Fibroblast of upper back skin (primary cell): ENCODE measurements around the gene LRBA.
A peak's percentile ranks its signal among the peaks of the same experiment; 100 is the strongest.

Source experiments
- DNase-seq: peaks from one replicate; pipeline ENCODE4 v3.0.0-alpha.2; 2013

Gene LRBA

DNA sequence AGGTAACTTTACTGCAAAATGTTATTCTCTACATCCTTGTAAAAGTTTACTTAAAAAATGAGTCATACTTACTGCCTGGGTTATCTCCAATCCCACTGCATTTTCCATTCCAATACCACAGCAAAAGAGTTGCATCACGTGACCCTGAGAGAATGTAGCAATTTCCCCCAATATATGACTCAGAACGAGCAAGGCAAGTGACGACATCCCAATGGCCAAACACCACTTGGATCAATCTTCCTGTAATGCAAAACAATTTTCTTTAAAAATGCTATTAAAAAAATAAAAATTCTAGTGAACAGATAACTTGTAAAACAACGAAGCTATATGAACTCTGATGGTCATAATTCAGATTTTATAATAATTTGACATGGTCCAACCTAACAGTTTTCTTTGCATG is 712.5 kb downstream of the LRBA start:
- DNase-seq, result peak; percentile 96

- no peak for DNase-seq
Measured at GRCh38 chr4:150299816-150300215, 715.3 kb downstream of the LRBA start.

GRCh38 chr4:150297861-150298474 is 717.1 kb downstream of the LRBA start:
- peak; percentile 62 for DNase-seq

DNA sequence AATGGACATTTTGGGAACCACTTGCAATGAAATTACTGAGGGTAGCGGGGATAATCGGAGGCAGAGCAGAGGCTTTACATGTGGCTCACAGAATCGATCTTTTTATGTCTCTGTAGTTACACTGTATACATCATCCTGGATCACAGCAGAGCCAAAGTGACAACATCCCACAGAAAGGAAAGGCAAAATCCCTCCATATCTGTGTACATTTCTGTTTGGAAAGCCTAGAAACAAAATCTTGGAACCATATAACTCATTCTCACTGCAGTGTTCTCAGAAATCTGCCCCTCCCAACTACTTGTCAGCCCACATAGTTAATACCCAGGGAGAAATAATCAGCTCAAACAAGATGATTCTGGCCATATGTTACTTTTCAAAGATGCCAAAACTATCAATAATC is 725.2 kb downstream of the LRBA start:
- DNase-seq, result no peak

- peak; percentile 29 for DNase-seq
Measured at GRCh38 chr4:150289198-150289597, 725.9 kb downstream of the LRBA start.

GRCh38 chr4:150286656-150287055 is 728.4 kb downstream of the LRBA start:
- DNase-seq, result peak; percentile 29

DNA sequence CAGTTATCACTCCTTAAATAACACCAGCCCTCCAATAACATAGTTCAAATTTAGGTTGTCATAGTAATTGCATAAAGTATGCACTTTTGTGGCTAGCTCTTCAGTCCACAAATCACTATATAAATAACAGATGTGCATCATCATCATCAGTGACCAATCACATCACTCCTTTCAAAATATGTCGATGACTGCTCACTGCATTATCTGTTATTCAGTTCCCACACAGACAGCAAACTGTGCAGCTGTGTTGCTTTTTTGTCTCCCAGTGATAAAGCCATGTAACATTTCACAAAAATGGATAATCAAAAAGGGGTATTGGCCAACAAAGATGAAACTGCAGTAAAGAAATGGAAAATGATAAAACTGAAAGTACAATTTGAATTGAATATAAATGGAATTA is 731.4 kb downstream of the LRBA start:
- DNase-seq, result peak; percentile 98

DNA sequence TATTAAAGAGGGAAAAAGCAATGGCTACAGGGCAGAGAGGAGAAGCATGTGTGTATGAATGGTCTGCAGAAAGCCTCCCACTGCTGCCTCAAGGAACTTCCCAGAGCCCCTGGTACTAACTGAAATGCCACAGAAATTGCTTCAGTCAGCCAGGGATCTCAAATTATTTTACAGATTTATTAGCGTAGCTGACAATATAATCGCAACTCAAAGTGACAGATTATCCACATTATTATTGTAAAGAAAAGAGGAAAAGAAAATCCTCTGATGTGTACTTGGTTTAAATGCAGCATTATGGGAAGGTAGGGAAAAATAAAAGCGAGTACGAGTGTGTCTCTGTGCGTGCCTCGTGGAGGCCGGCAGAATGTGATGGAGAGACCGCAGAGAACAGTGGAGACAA is 734.1 kb downstream of the LRBA start:
- no peak for DNase-seq

DNA sequence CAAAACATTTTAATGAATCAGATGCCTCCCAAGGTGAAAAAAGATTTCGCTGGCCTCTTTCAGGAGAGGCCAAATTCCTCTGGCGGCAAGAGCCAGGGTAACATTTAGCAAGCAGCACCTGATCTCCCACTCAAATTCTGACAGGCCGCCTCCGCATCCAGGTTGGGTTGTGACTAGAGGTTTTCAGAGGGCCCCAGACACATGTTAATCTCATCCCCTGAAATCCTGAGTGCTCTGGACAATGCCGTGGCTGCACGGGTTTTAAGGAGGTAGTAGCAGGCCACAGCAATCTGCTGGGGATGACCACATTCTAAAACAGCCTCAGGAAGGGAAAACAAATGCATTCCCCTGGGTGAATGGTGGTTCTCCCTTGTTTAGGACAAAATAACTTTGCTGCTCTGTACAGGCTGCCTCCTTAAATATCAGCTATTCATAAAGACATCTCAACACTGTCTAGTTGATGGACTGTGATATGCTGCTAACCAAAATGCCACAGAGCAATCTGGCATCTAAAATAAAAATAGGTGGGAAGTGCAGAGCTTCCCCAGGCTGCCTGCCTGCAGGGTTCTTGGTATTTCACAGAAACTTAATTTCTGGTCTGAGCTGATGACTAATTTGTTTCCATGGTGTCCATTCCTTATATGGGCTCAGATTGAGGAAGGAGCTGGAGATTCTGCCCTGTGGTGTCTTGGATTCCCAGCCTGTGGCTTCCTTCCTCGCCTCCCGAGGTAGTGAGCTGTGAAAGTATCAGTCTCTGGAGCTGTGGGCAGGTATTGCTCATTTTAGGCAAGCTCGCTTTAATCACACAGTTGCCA is 734.8 kb downstream of the LRBA start:
- peak; percentile 95 for DNase-seq

GRCh38 chr4:150278206-150278605 is 736.9 kb downstream of the LRBA start:
- no peak for DNase-seq

GRCh38 chr4:150268444-150268843 is 746.6 kb downstream of the LRBA start:
- DNase-seq, result no peak

DNA sequence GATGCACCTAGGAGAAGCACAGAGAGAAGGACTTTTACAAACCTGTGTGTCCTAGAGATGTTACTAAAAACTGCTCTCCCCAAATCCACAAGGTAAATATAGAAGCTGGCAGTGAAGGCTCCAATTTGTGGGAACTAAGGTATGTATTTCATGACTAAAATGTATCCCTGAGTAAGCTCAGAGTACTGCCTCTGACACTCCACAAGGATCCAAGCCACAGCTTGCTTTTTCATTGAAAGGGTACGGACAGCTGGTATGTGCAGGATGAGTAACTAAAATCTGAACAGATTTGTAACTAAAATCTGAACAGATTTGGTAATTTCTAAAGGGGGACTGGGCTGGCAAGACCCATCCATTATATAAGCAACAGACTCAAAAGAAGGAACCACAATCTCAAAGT is 749.3 kb downstream of the LRBA start:
- DNase-seq, result peak; percentile 42

DNA sequence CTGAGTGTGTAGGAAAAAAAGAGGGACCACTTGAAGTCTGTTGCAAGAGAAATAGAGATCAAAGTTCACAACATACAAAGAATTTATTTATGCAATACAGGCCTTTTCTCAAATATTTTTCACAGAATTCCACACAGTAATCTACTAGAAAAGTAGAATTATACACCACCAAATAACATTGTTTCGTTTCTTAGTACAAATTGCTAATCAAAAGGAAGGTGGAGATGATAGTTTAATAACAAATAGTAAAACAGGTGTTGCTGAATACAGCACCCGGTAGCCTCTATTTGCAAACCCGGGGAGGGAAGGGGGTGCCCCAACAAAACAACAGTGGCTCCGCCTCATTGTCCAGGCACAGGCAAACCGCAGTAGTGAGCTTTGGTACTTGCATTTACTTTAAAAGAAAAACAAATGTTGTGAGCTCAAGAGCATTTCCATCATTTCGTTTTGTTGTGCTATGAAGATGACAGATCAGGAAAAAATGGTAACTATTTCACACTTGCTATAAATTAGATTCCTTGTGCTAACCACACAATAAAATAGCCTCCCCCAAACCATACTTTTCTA is 750.4 kb downstream of the LRBA start:
- DNase-seq, result peak; percentile 45

- DNase-seq, result no peak
Measured at GRCh38 chr4:150262611-150263010, 752.5 kb downstream of the LRBA start.

GRCh38 chr4:150261571-150261970 is 753.5 kb downstream of the LRBA start:
- DNase-seq, result peak; percentile 43

DNA sequence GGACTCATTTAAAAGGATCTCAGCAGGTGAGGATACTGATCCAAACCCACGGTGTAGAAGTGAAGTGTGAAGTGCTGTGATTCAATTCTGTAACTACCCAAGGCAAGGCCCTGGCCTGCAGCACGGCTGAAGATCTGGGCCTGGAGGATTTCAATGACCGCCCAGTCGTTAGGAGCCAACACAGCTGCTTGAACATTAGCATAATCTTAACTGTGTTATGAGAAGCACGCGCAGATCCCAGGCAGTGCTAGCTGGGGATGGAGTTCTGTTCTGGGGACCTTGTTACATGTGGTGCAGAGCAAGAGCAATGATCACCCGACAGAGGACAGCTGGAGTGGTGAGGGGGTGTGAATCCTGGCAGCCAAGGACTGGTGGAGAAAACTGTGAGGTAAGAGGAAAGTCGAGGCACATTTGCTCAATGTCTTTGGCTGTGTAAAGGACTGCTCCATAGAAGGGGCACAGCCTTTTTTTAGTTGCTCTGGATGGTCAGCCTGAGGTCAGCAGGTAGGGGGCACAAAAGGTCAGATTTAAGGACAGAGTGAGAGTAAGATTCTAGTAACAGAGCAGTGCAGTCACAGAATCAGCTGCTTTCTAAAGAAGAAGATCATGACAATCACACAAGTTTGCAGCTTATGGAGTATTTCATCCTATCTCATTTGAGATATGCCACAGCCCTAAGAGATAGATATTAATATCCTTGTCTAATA is 755.1 kb downstream of the LRBA start:
- DNase-seq, result no peak

- DNase-seq, result no peak
Measured at GRCh38 chr4:150258569-150258968, 756.5 kb downstream of the LRBA start.

DNA sequence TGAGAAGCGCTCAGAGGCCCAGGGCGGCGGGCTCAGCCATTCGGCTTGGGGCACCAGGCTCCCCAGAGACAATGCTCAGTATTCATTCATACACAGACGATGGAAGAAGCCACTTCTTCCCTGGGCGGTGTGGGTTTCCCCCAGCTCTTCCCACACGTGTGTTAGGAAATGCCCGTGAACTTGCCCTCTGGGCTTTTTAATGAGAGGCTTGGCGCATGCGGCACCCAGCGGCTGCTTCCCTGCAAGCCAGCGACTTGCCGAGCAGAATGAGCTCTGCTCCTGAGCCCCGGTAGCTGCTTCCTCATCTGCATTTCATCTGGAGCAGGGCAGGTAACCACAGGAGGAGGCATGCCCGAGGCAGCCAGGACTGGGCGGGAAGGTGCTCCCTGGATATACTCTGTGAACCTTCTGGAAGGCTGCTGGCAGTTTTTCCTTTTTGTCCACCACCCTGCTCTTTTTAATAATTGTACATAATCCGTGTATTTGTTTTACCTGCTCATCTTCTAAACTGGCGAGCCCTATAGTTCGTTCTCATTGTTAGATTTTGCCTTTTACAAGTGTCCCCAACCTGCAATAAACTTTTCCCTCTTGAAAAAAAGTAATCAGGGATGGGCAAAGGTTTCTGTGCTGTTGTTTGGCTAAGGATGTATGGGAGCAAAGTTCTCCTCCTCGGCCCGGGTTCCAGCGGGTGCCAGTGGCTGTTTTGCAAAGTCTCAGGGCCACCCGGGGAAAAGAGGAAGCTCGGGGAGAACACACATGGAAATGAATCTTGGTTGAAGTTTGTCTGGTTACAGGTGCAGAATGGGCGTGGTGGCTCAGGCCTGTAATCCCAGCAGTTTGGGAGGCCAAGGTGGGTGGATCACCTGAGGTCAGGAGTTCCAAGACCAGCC is 758.0 kb downstream of the LRBA start:
- DNase-seq, result no peak

- no peak for DNase-seq
Measured at GRCh38 chr4:150256225-150256620, 758.9 kb downstream of the LRBA start.

- DNase-seq, result no peak
Measured at GRCh38 chr4:150255610-150256224, 759.4 kb downstream of the LRBA start.

DNA sequence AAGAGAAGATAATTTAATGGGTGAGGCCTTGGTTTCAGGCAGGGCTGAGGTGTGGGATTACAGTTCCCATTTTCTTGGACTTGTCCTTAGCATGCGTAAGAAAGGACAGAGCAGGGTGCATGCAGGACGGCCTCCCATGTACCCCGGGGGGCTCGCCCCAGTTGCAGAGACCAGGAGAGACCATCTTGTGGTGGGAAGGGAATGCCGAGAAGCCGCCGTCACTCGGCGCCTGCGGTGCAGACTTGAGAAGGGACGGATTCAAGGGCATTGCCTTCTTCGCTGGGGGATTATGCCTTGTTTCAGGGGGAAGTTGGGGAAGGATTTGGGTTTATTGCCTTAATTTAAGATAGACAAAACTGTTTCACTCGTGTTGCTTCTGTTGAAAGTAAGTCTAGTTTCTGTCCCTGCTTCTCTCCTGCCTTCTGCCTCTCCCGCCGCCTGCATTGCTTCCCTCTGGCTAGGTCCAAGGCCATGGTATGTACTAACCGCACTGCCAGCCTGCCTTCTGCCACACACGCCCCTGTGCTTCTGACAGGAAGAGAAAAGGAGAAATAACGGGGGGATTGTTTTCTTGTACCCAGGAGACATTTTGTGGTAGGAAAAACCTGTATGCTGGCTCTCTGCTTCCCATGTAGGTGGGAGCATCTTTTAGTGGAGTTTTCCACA is 761.0 kb downstream of the LRBA start:
- DNase-seq, result no peak

GRCh38 chr4:150253416-150253815 is 761.7 kb downstream of the LRBA start:
- no peak for DNase-seq
